H9 (cell line): ENCODE results near the gene BMP5. TPM values are rescaled to one million over a fixed set of nuclear protein-coding genes. Genes with fewer than 3 reads are reported as not detected.

ENCODE experiments used
- DNase-seq: peaks from one replicate; pipeline ENCODE4 v3.0.0-alpha.2; 2017
- H2AFZ ChIP-seq: one replicate; pipeline ENCODE4 v1.6.1; 2013; ENCODE audit warnings: mild to moderate bottlenecking, low read length, control low read depth, moderate library complexity
- H2AK5ac ChIP-seq: 2 replicates; pipeline ENCODE4 v1.6.1; 2013; ENCODE audit warnings: low read length, control low read depth, mixed read lengths; ENCODE audit not compliant: insufficient read length
- H2BK120ac ChIP-seq: one replicate; pipeline ENCODE4 v1.6.1; 2013; ENCODE audit warnings: low read depth, mild to moderate bottlenecking, low read length, control low read depth, inconsistent platforms; ENCODE audit not compliant: poor library complexity, severe bottlenecking
- H2BK12ac ChIP-seq: 2 replicates; pipeline ENCODE4 v1.6.1; 2013; ENCODE audit warnings: low read length, control low read depth, mixed read lengths, low read depth; ENCODE audit not compliant: insufficient read length
- H2BK15ac ChIP-seq: 2 replicates; pipeline ENCODE4 v1.6.1; 2013; ENCODE audit warnings: low read depth, low read length, control low read depth
- H2BK20ac ChIP-seq: one replicate; pipeline ENCODE4 v1.6.1; 2013; ENCODE audit warnings: low read depth, mild to moderate bottlenecking, low read length, control low read depth, inconsistent platforms; ENCODE audit not compliant: poor library complexity, severe bottlenecking
- H2BK5ac ChIP-seq: 2 replicates; pipeline ENCODE4 v1.6.1; 2013; ENCODE audit warnings: low read length, control low read depth, mixed read lengths; ENCODE audit not compliant: insufficient read length
- H3K14ac ChIP-seq: 2 replicates; pipeline ENCODE4 v1.6.1; 2013; ENCODE audit warnings: low read length, control low read depth; ENCODE audit not compliant: insufficient read depth
- H3K18ac ChIP-seq: 2 replicates; pipeline ENCODE4 v1.6.1; 2013; ENCODE audit warnings: low read depth, mild to moderate bottlenecking, mixed read lengths, low read length, control low read depth; ENCODE audit not compliant: insufficient read length
- H3K23ac ChIP-seq: 2 replicates; pipeline ENCODE4 v1.6.1; 2013; ENCODE audit warnings: low read length, control low read depth, mixed read lengths, low read depth; ENCODE audit not compliant: insufficient read length
- H3K23me2 ChIP-seq: 2 replicates; pipeline ENCODE4 v1.6.1; 2013; ENCODE audit warnings: low read depth, mild to moderate bottlenecking, mixed read lengths, low read length, control low read depth; ENCODE audit not compliant: insufficient read length, poor library complexity, severe bottlenecking
- H3K27ac ChIP-seq: 2 replicates; pipeline ENCODE4 v1.5.1; 2013; ENCODE audit warnings: low read length, control low read depth, mixed read lengths, low read depth; ENCODE audit not compliant: insufficient read length
- H3K27me3 ChIP-seq: 2 replicates; pipeline ENCODE4 v1.6.1; 2013; ENCODE audit warnings: low read length, control low read depth, inconsistent platforms; ENCODE audit not compliant: insufficient read depth
- H3K4ac ChIP-seq: 2 replicates; pipeline ENCODE4 v1.6.1; 2013; ENCODE audit warnings: low read depth, mild to moderate bottlenecking, control low read depth, inconsistent platforms, low read length, moderate library complexity
- H3K4me1 ChIP-seq: 2 replicates; pipeline ENCODE4 v1.6.1; 2013; ENCODE audit warnings: low read length, control low read depth, inconsistent platforms; ENCODE audit not compliant: insufficient read depth
- H3K4me2 ChIP-seq: 2 replicates; pipeline ENCODE4 v1.6.1; 2013; ENCODE audit warnings: low read length, control low read depth, mixed read lengths; ENCODE audit not compliant: insufficient read length, insufficient read depth
- H3K56ac ChIP-seq: 2 replicates; pipeline ENCODE4 v1.6.1; 2013; ENCODE audit warnings: low read depth, mild to moderate bottlenecking, mixed read lengths, low read length, control low read depth; ENCODE audit not compliant: insufficient read length
- H3K79me1 ChIP-seq: 2 replicates; pipeline ENCODE4 v1.6.1; 2013; ENCODE audit warnings: low read depth, mild to moderate bottlenecking, moderate library complexity, low read length, control low read depth, inconsistent platforms; ENCODE audit not compliant: insufficient read depth, poor library complexity, severe bottlenecking
- H3K79me2 ChIP-seq: 2 replicates; pipeline ENCODE4 v1.6.1; 2013; ENCODE audit warnings: low read length, control low read depth, inconsistent platforms; ENCODE audit not compliant: insufficient read depth
- H3K9ac ChIP-seq: 2 replicates; pipeline ENCODE4 v1.6.1; 2013; ENCODE audit warnings: low read length, control low read depth, mixed read lengths; ENCODE audit not compliant: insufficient read length; ENCODE audit errors: extremely low read depth
- H3K9me3 ChIP-seq: one replicate; pipeline ENCODE4 v1.6.1; 2013; ENCODE audit warnings: low read depth, low read length, inconsistent platforms; ENCODE audit not compliant: control insufficient read depth
- H3T11ph ChIP-seq: one replicate; pipeline ENCODE4 v1.6.1; 2013; ENCODE audit warnings: mild to moderate bottlenecking, low read length, control low read depth, inconsistent platforms
- H4K20me1 ChIP-seq: one replicate; pipeline ENCODE4 v1.6.1; 2013; ENCODE audit not compliant: control insufficient read depth, insufficient read length, insufficient read depth
- H4K5ac ChIP-seq: 2 replicates; pipeline ENCODE4 v1.6.1; 2013; ENCODE audit warnings: low read depth, mild to moderate bottlenecking, mixed read lengths, low read length, control low read depth; ENCODE audit not compliant: insufficient read length
- H4K8ac ChIP-seq: replicated peaks from 2 replicates; pipeline ENCODE4 v1.6.1; 2013; ENCODE audit warnings: low read length, control low read depth, mixed read lengths, low read depth; ENCODE audit not compliant: insufficient read length
- H4K91ac ChIP-seq: 2 replicates; pipeline ENCODE4 v1.6.1; 2013; ENCODE audit warnings: low read depth, mild to moderate bottlenecking, moderate library complexity, mixed read lengths, low read length, control low read depth; ENCODE audit not compliant: insufficient read length
- H3K27ac Mint-ChIP-seq, 3 experiments: 2 replicates in 2 of 3; 3 replicates in 1 of 3; pipeline ENCODE4 v1.8.0; 2020 to 2021; ENCODE audit warnings: mixed read lengths in 3 of 3, mild to moderate bottlenecking in 1 of 3, moderate library complexity in 1 of 3
- H3K27me3 Mint-ChIP-seq: 2 replicates; pipeline ENCODE4 v1.8.0; 2021; ENCODE audit warnings: low read depth, mild to moderate bottlenecking, moderate library complexity, mixed read lengths
- H3K36me3 Mint-ChIP-seq, 3 experiments: 2 replicates in 2 of 3; 3 replicates in 1 of 3; pipeline ENCODE4 v1.8.0; 2020 to 2021; ENCODE audit warnings: low read depth in 3 of 3, mixed read lengths in 3 of 3; ENCODE audit not compliant: insufficient read depth in 1 of 3
- H3K4me1 Mint-ChIP-seq, 2 experiments: 2 replicates each; pipeline ENCODE4 v1.8.0; 2020; ENCODE audit warnings: mixed read lengths in 2 of 2
- H3K4me3 Mint-ChIP-seq, 2 experiments: 2 replicates in 1 of 2; 3 replicates in 1 of 2; pipeline ENCODE4 v1.8.0; 2020 to 2021; ENCODE audit warnings: mild to moderate bottlenecking in 2 of 2, mixed read lengths in 2 of 2, moderate library complexity in 1 of 2
- H3K9me3 Mint-ChIP-seq, 2 experiments: 2 replicates in 1 of 2; 3 replicates in 1 of 2; pipeline ENCODE4 v1.8.0; 2020; ENCODE audit warnings: mild to moderate bottlenecking in 2 of 2, mixed read lengths in 2 of 2, moderate library complexity in 1 of 2
- total RNA-seq: library from RNA; stranded (reverse); gene quantifications from 2 replicates; pipeline ENCODE4 v1.2.1, GENCODE V29; 2021
- TF ChIP-seq, protein P1 (sequence below): fragments of 200-600 bp; sonication (generic); conservative IDR thresholded peaks from 3 replicates; pipeline ENCODE4 v1.8.0; 2021; ENCODE audit warnings: antibody characterized with exemption, mild to moderate bottlenecking

BMP5 gene
- total RNA-seq, 1 experiment from 2014 or later, result not detected

DNA sequence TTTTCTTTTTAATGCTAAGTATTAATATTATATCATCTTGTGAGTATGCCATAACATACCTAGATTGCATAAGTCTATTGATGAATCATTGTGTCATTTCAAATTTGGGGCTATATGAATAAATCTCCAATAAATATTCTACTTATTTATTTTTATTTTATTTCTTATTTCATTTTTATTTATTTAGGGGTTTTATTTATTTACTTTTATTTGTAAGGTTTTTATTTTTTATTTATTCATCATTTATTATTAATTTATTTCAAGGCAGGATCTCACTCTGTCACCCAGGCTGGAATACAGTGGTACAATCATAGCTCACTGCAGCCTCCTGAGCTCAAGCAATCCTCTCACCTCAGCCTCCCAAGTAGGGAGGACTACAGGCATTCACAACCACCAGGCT lies 36.3 kb downstream of the BMP5 start:
- Mint-ChIP-seq H3K4me1 (no peaks in the 10 kb centered on the region), H3K4me3 (no peak overlapping the region), H3K27me3 (no peaks in the 10 kb centered on the region), H3K36me3 (no peaks in the 10 kb centered on the region), H3K9me3 (no peaks in the 10 kb centered on the region), H3K27ac (no peak overlapping the region)
- H3K4me2 ChIP-seq, result no peak overlapping the region
- no peak overlapping the region for H3T11ph ChIP-seq
- H3K27me3 ChIP-seq, result no peaks in the 10 kb centered on the region
- H3K56ac ChIP-seq, result no peak overlapping the region
- no peaks in the 10 kb centered on the region for H3K79me2 ChIP-seq
- no peak overlapping the region for H2BK120ac ChIP-seq
- no peak overlapping the region for H4K8ac ChIP-seq
- no peak overlapping the region for H2BK5ac ChIP-seq
- H3K9me3 ChIP-seq, result no peaks in the 10 kb centered on the region
- H3K9ac ChIP-seq, result no peak overlapping the region
- no peak overlapping the region for H2BK20ac ChIP-seq
- no peaks in the 10 kb centered on the region for H3K23me2 ChIP-seq
- H2AK5ac ChIP-seq, result no peak overlapping the region
- no peaks in the 10 kb centered on the region for H3K4me1 ChIP-seq
- no peak overlapping the region for H3K23ac ChIP-seq
- no peak overlapping the region for H3K27ac ChIP-seq
- no peaks in the 10 kb centered on the region for H3K79me1 ChIP-seq
- no peak for DNase-seq
- no peak overlapping the region for H3K18ac ChIP-seq
- H3K14ac ChIP-seq, result no peak overlapping the region
- no peak overlapping the region for H2BK12ac ChIP-seq
- H4K91ac ChIP-seq, result no peak overlapping the region
- H3K4ac ChIP-seq, result no peak overlapping the region
- no peaks in the 10 kb centered on the region for H4K20me1 ChIP-seq
- no peak overlapping the region for H2BK15ac ChIP-seq
- no peak overlapping the region for H2AFZ ChIP-seq
- TF ChIP-seq, protein P1, sequence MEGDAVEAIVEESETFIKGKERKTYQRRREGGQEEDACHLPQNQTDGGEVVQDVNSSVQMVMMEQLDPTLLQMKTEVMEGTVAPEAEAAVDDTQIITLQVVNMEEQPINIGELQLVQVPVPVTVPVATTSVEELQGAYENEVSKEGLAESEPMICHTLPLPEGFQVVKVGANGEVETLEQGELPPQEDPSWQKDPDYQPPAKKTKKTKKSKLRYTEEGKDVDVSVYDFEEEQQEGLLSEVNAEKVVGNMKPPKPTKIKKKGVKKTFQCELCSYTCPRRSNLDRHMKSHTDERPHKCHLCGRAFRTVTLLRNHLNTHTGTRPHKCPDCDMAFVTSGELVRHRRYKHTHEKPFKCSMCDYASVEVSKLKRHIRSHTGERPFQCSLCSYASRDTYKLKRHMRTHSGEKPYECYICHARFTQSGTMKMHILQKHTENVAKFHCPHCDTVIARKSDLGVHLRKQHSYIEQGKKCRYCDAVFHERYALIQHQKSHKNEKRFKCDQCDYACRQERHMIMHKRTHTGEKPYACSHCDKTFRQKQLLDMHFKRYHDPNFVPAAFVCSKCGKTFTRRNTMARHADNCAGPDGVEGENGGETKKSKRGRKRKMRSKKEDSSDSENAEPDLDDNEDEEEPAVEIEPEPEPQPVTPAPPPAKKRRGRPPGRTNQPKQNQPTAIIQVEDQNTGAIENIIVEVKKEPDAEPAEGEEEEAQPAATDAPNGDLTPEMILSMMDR, result no peak
- H4K5ac ChIP-seq, result no peak overlapping the region
